ENCODE data around the gene FAM98A. TPM values are rescaled to one million over a fixed set of nuclear protein-coding genes. Genes with fewer than 3 reads are reported as not detected.

Gene FAM98A
- total and polyA plus RNA-seq, 10 donors = 11.8 to 72.4 (median 37.0) TPM

- Histone ChIP-seq H3K4me3 (peak overlapping the region in 2 of 8 donors; percentile 4 to 17), H3K27ac (peak overlapping the region; percentile 27 to 83 (median 74)), H3K4me1 (peaks cover 0 to 34% (median 22%) of the 10 kb centered on the region in 6 donors), H3K9me3 (no peaks in the 10 kb centered on the region), H3K36me3 (peaks cover 0 to 69% (median 21%) of the 10 kb centered on the region in 6 donors), H3K27me3 (replicated peaks in 1 of 7) (no peaks in the 10 kb centered on the region)
- intact Hi-C loops (cut with DNase I; ENCODE audit: low total_unique reads) = loop anchor here (10.0 kb wide), 1 partner anchor 81 kb away; the partner anchor contains the start of gene RASGRP3
- DNase-seq = no peak
- WGBS, 5 donors = 61 to 81% (median 72%) methylated on average over 3 of the region's 3 CpGs
- TF ChIP-seq POLR2A (IDR thresholded peaks at IDR 0.05) (no peak), POLR2AphosphoS5 (IDR thresholded peaks at IDR 0.05) (no peak), CTCF (IDR thresholded peaks at IDR 0.05 in 8 of 11, conservative IDR thresholded peaks at IDR 0.05 in 3 of 11) (no peak)
Observed at GRCh38 chr2:33555681-33556080, 43.4 kb downstream of the FAM98A start.

- TF ChIP-seq CTCF (IDR thresholded peaks at IDR 0.05 in 8 of 11, conservative IDR thresholded peaks at IDR 0.05 in 3 of 11) = no peak
- H3K27me3 ChIP-seq (replicated peaks in 1 of 7) = no peaks in the 10 kb centered on the region
- H3K27ac ChIP-seq = no peak overlapping the region
- WGBS, 5 donors = 38 to 91% (median 65%) methylated on average over 1 of the region's 1 CpG
- intact Hi-C loops (cut with DNase I; ENCODE audit: low total_unique reads) = loop anchor here (10.0 kb wide), 1 partner anchor 78 kb away; the partner anchor contains the start of gene RASGRP3
- H3K4me1 ChIP-seq = peaks cover 0 to 34% (median 22%) of the 10 kb centered on the region in 6 donors
- peaks cover 0 to 66% (median 8%) of the 10 kb centered on the region in 6 donors for H3K36me3 ChIP-seq
- no peak overlapping the region for H3K4me3 ChIP-seq
- H3K9me3 ChIP-seq = no peaks in the 10 kb centered on the region
- no peak for DNase-seq
Observed at GRCh38 chr2:33552758-33553461, 46.2 kb downstream of the FAM98A start.

- H3K4me3 ChIP-seq = no peak overlapping the region
- H3K36me3 ChIP-seq = peaks cover 0 to 74% (median 8%) of the 10 kb centered on the region in 6 donors
- TF ChIP-seq CTCF (IDR thresholded peaks at IDR 0.05 in 8 of 11, conservative IDR thresholded peaks at IDR 0.05 in 3 of 11) = no peak
- TF ChIP-seq POLR2AphosphoS5 (IDR thresholded peaks at IDR 0.05) = no peak
- no peak for TF ChIP-seq POLR2A (IDR thresholded peaks at IDR 0.05)
- no peaks in the 10 kb centered on the region for H3K9me3 ChIP-seq
- no peak for DNase-seq
- intact Hi-C loops (cut with DNase I; ENCODE audit: low total_unique reads) = loop anchor here (10.0 kb wide), 1 partner anchor 75 kb away; the partner anchor contains the start of gene RASGRP3
- no peak overlapping the region for H3K27ac ChIP-seq
- no peaks in the 10 kb centered on the region for H3K27me3 ChIP-seq (replicated peaks in 1 of 7)
- WGBS, 5 donors = 92 to 98% (median 94%) methylated on average over 3 of the region's 3 CpGs
- peaks cover 0 to 27% (median 20%) of the 10 kb centered on the region in 6 donors for H3K4me1 ChIP-seq
Observed at GRCh38 chr2:33550206-33550605, 48.9 kb downstream of the FAM98A start.

- DNase-seq = no peak
- intact Hi-C loops (cut with DNase I; ENCODE audit: low total_unique reads) = no loop called here
- H3K9me3 ChIP-seq = peaks cover 0 to 12% (median 3%) of the 10 kb centered on the region in 8 donors
- no peaks in the 10 kb centered on the region for H3K4me1 ChIP-seq
- H3K4me3 ChIP-seq = no peak overlapping the region
- no peak for TF ChIP-seq POLR2AphosphoS5 (IDR thresholded peaks at IDR 0.05)
- TF ChIP-seq POLR2A (IDR thresholded peaks at IDR 0.05) = no peak
- TF ChIP-seq CTCF (IDR thresholded peaks at IDR 0.05 in 8 of 11, conservative IDR thresholded peaks at IDR 0.05 in 3 of 11) = no peak
- 80 to 93% (median 82%) methylated on average over 4 of the region's 4 CpGs for WGBS, 5 donors
- peaks cover 0 to 71% (median 13%) of the 10 kb centered on the region in 6 donors for H3K36me3 ChIP-seq
- no peak overlapping the region for H3K27ac ChIP-seq
- H3K27me3 ChIP-seq (replicated peaks in 1 of 7) = no peaks in the 10 kb centered on the region
Observed at GRCh38 chr2:33541243-33541642, 57.9 kb downstream of the FAM98A start.
